HG02884 (cell line): ENCODE data around the gene TDRD3.
"Not testable (repeated sequence)": the region's sequence is repeated elsewhere in the genome, so short reads cannot be mapped to it uniquely, and the experiment has no call there.

Experiments
- ATAC-seq: cut with Tn5 transposase; IDR thresholded peaks from one replicate; pipeline ENCODE4 v1.9.1; 2021; ENCODE audit warnings: mild to moderate bottlenecking, moderate library complexity; ENCODE audit not compliant: unreplicated experiment

TDRD3 gene

DNA sequence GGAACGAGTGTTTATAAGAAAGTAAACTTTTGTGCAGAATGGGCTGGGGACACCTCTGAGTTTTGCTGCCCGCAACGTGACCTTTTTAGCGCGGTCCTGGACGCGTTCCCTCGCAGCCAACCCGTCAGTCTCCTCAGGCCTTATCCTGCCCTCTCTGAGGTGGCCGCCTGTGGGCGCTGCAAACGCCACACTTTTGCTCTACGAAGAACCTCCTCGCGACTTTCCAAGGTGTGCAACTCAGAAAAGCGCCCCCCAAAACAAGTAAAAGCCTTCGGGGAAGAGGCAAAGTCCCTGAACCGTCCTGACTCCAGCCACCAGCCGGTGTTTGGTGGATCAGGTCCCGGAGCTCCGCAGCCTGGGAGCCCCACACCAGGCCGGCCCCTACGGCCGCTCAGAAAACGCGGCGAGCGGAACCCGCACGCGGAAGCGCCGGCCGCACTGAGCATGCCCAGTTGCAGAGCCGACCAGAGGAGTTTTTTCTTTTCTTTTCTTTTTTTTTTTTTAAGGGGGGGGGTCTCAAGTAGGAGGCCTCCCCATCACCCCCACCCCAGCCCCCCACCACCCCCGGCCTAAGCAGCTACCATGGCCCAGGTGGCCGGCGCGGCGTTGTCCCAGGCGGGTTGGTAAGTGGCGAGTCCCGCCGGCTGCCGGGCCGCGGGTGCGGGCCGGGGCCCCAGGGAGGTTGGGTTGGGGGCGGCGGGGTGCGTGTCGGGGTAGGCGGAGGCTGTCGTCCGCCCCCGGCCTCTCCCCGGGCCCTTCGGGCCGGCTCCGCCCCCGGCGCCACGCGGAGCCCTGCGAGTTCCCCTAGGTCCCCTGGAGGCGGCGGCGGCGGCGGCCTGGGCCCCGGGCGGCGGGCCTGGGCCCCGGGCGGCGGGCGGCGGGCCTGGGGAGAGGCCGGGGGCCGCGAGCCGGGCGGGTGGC is at the start of gene TDRD3:
Gene TDRD3, plus strand, starts transcription at position 438 of the 921 bp plus-strand sequence. Its CDS starts 145 bp downstream, at position 583.
- peak; percentile 48 for ATAC-seq

DNA sequence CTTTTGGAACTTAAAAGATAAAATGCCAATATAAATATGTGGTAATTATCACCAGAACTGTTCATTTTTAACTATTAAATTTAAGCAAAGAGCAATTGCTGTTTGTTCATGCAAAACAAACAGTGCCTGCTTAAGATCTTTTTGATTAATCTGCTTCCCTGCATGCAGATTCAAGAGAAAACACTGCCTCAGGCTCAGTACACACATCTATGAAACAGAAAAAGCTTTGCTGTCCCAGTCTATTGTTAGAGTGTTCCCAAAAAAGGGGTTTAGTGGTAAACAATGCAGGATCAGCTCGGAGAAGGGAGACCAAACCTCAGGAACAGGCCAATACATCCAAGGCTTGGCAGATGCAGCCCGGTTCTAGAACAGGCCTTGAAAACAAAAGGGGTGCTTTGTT is 49.3 kb upstream of the TDRD3 start:
- no peak for ATAC-seq

DNA sequence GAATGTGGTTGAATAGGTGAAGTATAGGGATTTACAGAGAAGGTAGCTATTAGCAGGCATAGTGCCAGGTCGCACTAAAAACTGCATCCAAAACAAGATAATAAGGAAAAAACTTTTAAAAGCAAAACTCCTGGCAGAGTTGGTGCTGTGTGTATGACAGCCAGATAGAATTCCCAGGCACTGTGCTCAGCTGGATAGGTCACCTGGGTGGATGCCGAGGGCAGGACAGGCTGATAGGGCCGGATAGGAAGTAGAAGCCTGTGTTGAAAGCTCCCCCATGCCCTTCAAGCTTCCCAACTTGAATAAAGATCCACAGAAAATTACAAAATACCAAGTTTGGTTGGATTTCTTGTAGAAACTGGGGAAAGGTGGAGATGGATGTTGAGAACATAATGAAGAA is 48.9 kb upstream of the TDRD3 start:
- no peak for ATAC-seq

GRCh38 chr13:60351326-60351725 is 45.7 kb upstream of the TDRD3 start:
- no peak for ATAC-seq

DNA sequence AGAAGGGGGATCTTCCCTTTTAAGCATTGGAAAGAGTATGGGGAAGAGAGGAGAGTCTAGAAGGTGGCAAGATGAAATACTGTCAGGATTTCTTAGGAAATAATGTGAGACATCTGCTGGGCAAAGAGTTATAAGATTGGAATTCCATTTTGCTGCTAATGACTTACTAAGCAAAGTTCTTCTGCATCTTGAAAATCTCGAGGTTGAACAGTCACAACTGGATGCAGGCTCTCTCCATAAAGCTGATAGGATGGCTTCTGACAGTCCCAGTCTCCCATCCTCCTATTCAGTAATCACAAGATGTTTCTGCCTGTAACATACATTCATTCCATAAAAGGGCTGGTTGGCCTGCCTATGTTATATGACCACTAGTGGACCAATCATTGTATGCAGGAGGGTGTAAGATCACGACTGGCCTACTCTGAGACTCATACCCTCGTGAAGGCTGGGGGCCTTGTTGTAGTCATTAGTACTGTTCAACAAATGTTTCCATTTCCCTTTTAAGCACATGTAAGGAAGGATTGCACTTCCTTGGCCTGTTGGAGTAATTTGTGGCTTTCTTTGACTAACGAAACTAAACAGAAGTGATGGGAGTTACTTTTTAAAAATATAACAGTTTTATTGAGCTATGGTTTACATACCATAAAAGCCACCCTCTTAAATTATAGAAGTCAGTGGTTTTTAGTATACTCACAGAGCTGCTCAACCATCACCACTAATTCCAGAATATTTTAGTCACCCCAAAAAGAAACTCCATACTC is 45.0 kb upstream of the TDRD3 start:
- ATAC-seq = no peak

GRCh38 chr13:60352644-60353043 is 44.4 kb upstream of the TDRD3 start:
- no peak for ATAC-seq

- no peak for ATAC-seq
These were observed 42.0 kb upstream of the TDRD3 start for GRCh38 chr13:60355056-60355455.

DNA sequence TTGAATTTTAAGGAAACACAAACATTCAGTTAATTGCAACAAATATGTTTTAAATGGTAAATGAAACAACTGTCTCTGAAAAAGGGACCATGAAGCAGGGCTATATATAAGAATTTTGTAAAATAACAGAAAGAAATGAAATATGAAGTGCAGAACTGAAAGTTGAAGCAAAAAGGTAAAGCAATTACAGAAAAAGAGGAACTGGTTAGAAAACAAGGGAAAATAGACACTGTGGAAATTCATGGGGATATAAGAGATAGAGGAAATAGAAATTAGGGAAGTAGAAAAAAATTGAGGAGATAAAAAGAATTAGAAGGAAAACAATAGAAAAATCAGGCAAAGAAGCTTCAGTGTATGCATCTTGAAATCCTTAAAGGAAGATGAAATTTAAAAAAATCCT is 40.0 kb upstream of the TDRD3 start:
- no peak for ATAC-seq

GRCh38 chr13:60358453-60358852 is 38.6 kb upstream of the TDRD3 start:
- no peak for ATAC-seq

GRCh38 chr13:60363288-60363687 is 33.7 kb upstream of the TDRD3 start:
- ATAC-seq = no peak

DNA sequence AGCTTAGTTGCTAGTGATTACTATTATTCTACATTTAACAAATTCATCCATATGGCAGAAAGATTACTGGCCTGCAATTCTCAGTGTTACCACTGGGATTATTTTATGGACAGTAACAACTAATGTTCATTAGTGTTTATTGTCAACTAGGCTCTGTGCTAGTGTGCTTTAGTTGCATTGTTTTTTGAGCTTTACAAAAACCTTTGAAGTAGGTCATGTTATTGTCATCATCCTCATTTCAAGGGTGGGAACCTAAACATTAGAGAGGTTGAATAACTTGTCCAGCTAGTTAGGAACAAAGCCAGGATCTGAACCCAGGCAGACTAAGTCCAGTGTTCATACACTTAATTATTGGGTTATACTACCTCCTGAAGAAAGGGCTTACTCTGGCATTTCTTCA is 27.8 kb upstream of the TDRD3 start:
- ATAC-seq = peak; percentile 74

- ATAC-seq = no peak
These were observed 26.7 kb upstream of the TDRD3 start for GRCh38 chr13:60370343-60370742.

DNA sequence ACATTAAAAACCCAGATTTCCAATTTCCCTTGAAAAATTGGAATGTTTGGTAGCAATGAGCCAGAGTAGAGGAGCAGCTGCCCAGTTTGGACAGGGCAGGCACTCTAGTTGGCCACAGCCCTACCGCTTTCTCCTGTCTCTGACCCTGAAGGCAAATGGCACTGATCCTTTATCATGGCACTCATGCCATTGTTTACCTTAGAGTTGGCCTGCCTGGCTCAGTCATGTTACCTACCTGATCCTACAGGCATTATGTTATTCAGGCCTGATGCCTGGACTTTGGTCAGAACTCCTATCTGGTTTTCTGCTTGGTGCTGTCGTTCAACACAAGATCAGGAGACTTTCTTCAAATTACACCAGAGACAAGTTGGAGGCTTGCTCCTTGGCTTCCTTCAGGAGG is 24.9 kb upstream of the TDRD3 start:
- no peak for ATAC-seq

GRCh38 chr13:60379282-60379681 is 17.7 kb upstream of the TDRD3 start:
- ATAC-seq = not testable (repeated sequence)

- no peak for ATAC-seq
These were observed 17.0 kb upstream of the TDRD3 start for GRCh38 chr13:60379837-60380565.

DNA sequence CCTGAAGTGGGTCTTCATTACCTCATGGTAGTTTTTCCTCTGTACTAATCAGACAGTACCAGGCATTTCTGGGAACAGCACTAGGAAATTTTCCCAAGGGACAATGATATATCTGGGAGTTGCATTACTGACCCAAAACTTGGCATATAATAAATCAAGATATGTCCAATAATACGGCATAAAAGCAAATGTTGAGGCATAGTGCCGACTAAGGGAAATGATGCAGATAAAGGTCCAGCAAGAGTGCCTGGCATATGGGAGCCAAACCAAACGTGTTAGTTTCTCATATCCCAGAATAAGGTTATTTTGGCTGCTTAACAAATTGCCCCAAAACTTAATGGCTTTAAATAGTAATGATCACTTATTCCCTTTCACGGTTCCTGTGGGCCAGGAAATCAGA is 12.1 kb upstream of the TDRD3 start:
- ATAC-seq = no peak

DNA sequence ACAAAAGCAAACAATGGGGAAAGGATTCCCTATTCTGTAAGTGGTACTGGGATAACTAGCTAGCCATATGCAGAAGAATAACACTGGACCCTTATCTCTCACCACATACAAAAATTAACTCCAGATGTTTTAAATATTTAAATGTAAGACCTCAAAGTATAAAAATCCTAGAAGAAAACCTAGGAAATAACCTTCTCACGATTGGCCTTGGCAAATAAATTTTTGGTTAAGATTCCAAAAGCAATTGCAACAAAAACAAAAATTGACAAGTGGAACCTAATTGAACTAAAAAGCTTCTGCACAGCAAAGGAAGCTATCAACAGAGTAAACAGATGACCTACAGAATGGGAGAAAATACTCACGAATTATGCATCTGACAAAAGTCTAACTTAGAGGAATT is 10.8 kb upstream of the TDRD3 start:
- ATAC-seq = no peak

- no peak for ATAC-seq
These were observed 4.9 kb upstream of the TDRD3 start for GRCh38 chr13:60392131-60392530.

DNA sequence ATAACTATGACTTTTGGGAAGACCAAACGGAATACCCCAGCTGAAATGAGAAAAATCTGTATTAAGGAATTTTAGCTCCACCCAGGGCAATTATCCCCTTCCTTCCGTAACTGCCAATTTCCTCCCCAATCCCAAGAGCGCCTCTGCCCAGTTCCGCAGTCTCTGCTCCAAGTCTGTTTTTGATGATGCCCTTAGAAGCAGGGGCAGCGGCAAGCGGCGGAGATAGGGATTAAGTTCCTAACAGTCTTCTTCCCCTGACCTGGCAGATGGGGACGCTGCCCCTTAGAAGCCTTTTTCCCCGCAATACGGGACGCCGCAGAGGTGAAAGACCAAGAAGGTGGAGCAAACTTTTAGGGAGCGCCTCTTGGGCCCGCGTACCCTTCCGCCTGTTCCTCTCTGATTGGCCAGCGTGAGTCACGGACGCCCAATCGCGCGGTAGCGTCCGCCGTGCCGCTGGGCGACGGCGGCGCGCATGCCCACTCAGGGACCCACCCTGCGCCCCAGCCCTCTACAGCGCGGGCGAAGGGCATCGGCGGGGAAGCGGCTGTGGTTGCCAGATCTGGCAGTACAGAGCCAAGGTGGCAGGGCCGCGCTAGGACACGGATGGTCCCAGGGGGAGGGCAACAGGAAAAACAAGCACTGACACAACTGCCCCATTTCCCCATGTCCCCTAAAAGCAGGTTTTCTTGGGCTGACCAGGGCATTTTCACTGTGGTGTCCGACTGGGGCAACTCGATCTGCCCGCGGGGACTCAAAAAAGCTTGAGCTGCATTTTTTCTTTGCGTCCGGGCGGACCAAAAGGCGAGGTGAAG is 843 bp upstream of the TDRD3 start:
- ATAC-seq = peak; percentile 54

GRCh38 chr13:60397704-60398378 is 821 bp downstream of the TDRD3 start:
- peak; percentile 24 for ATAC-seq
